Measurements from ENCODE around the gene SMAD2.

DNA sequence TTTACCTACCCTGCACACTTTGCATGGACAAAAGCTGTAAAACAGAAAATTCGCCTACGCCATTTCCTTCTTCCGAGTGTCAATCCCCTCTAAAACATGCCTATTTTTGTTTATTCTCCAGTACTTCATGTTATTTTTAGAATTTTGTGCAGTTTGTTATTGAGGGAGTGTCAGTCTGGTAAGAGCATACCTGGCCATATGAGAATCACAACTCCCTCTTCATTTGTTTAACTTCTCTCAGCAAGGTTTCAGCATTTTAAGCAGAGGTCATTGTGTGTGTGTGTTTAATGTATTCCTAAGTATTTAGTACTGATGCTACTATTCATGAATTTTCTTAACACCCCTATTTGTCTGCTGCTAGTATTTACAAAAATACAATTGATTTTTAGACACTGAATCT lies 49.4 kb downstream of the SMAD2 start:
- TF ChIP-seq, protein P1, sequence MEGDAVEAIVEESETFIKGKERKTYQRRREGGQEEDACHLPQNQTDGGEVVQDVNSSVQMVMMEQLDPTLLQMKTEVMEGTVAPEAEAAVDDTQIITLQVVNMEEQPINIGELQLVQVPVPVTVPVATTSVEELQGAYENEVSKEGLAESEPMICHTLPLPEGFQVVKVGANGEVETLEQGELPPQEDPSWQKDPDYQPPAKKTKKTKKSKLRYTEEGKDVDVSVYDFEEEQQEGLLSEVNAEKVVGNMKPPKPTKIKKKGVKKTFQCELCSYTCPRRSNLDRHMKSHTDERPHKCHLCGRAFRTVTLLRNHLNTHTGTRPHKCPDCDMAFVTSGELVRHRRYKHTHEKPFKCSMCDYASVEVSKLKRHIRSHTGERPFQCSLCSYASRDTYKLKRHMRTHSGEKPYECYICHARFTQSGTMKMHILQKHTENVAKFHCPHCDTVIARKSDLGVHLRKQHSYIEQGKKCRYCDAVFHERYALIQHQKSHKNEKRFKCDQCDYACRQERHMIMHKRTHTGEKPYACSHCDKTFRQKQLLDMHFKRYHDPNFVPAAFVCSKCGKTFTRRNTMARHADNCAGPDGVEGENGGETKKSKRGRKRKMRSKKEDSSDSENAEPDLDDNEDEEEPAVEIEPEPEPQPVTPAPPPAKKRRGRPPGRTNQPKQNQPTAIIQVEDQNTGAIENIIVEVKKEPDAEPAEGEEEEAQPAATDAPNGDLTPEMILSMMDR (IDR thresholded peaks at IDR 0.05; ENCODE audit: borderline replicate concordance, extremely low read depth, low read length, poor library complexity, severe bottlenecking), result no peak
- no peak for TF ChIP-seq EZH2 (IDR thresholded peaks at IDR 0.05; ENCODE audit: borderline replicate concordance, low read depth, low read length, severe bottlenecking)
